MCF 10A (cell line): ENCODE data around the gene HDAC5. TPM values are rescaled to one million over a fixed set of nuclear protein-coding genes. Genes with fewer than 3 reads are reported as not detected.

Source experiments
- BruUV-seq: library from RNA; stranded (reverse); fragments of 400-500 nt; replicated peaks from 2 replicates; lab custom pipeline; 2021; lab: Mats Ljungman, UMichigan
- CTCF ChIA-PET: fragments of 300-600 bp; sonication (Branson Sonifier 250); formaldehyde crosslinking; extraction: SDS; loops from one replicate; lab custom pipeline; 2021; ENCODE audit warnings: antibody characterized with exemption, inconsistent platforms; lab: Yijun Ruan, JAX
- POLR2A ChIA-PET: fragments of 300-600, 350-650 bp; sonication (Branson Sonifier 250); formaldehyde crosslinking; extraction: SDS; loops from one replicate; lab custom pipeline; 2020; ENCODE audit warnings: antibody characterized with exemption, inconsistent platforms; lab: Yijun Ruan, JAX
- DNase-seq: peaks from one replicate; pipeline ENCODE4 v3.0.0-alpha.2; 2018; ENCODE audit not compliant: unreplicated experiment
- H3K27ac Mint-ChIP-seq: one replicate; pipeline ENCODE4 v1.8.0; 2022; ENCODE audit warnings: mild to moderate bottlenecking, low read depth, mixed read lengths; ENCODE audit not compliant: unreplicated experiment
- H3K27me3 Mint-ChIP-seq: one replicate; pipeline ENCODE4 v1.8.0; 2022; ENCODE audit warnings: mixed read lengths; ENCODE audit not compliant: insufficient read depth, unreplicated experiment
- H3K36me3 Mint-ChIP-seq: one replicate; pipeline ENCODE4 v1.8.0; 2022; ENCODE audit warnings: mild to moderate bottlenecking, moderate library complexity, mixed read lengths; ENCODE audit not compliant: insufficient read depth, unreplicated experiment
- H3K4me1 Mint-ChIP-seq: one replicate; pipeline ENCODE4 v1.8.0; 2022; ENCODE audit warnings: mixed read lengths; ENCODE audit not compliant: insufficient read depth, unreplicated experiment
- H3K4me3 Mint-ChIP-seq: one replicate; pipeline ENCODE4 v1.8.0; 2022; ENCODE audit warnings: mild to moderate bottlenecking, moderate library complexity, mixed read lengths; ENCODE audit not compliant: unreplicated experiment
- H3K9me3 Mint-ChIP-seq: one replicate; pipeline ENCODE4 v1.8.0; 2022; ENCODE audit warnings: mixed read lengths; ENCODE audit not compliant: unreplicated experiment
- CTCF ChIP-seq: fragments of 200-600 bp; IDR thresholded peaks from one replicate; pipeline ENCODE4 v1.8.0; 2022; ENCODE audit warnings: antibody characterized with exemption, mild to moderate bottlenecking; ENCODE audit not compliant: unreplicated experiment
- intact Hi-C: fragments of 100-400 bp; cut with micrococcal nuclease; formaldehyde crosslinking; loops from 2 replicates; pipeline ENCODE4 v1.14.1; 2022
- total RNA-seq: library from RNA; stranded (reverse); gene quantifications from 2 replicates; pipeline ENCODE4 v1.2.3, GENCODE V29; 2022

HDAC5 gene
- total RNA-seq, 1 experiment from 2014 or later = 12.1 TPM

DNA sequence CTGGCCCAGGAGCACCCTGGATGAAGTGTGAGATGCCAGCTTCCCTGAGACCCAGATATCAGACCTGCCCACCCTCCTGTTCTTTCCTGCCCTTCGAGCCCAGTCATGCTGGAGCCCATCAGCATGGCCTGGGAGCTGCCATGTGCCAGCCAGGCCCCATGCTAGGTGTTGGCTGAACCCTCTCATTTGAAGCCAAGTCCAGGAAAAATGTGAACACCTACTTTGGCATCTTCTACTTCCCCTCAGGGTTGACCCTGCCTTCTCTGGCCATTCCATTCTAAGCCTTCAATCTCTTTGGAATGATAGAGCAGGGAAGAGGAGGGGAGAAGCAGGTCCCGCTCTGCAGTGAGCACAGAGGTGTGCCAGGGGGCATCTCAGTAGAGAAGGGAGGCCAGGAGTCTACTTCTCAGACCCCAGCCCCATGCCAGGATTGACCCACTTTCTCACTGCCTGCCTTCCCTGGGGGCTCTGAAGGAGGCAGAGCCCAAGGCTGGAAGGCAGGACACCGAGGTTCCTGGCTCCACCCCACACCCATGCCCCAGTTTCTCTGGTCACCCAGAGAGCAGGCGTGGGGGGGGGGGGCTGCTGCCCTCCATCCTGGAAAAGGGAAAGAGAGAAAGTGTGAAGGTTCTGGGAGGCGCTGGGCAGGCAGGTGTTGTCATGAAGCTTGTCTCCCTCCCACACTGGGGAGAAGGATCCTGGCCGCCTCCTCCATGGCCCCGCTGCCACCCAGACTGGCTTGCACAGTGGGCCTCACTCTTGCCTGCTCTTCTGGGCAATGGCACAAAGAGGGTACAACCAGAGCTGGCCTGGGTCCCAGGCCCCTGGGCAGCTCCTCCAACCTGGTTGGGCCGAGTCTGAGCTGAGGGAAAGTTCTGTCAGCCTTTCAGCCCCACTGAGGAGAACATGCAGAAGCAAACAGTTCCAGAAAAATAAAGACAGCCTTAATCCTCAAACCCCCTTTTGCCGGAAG, 9.3 kb downstream of the HDAC5 start:
- H3K36me3 Mint-ChIP-seq = peaks cover 20% of the 10 kb centered on the region
- H3K27ac Mint-ChIP-seq = no peak overlapping the region
- H3K9me3 Mint-ChIP-seq = no peaks in the 10 kb centered on the region
- no TSS peak for BruUV-seq
- H3K4me1 Mint-ChIP-seq = peaks cover 6% of the 10 kb centered on the region
- ChIA-PET POLR2A (interaction anchor here (0.6 to 1.6 kb wide), 5 partner anchors 8 to 280 kb away, joined by 3 to 4 read pairs (median 3); partner anchors contain the start of gene LSM12), CTCF (interaction anchor here (0.5 to 1.3 kb wide), 6 partner anchors 26 to 236 kb away, joined by 3 to 4 read pairs (median 4); no protein-coding TSS in a partner anchor)
- intact Hi-C loops = no loop called here
- H3K27me3 Mint-ChIP-seq = no peaks in the 10 kb centered on the region
- DNase-seq = no peak
- H3K4me3 Mint-ChIP-seq = no peak overlapping the region
- no peak for TF ChIP-seq CTCF

DNA sequence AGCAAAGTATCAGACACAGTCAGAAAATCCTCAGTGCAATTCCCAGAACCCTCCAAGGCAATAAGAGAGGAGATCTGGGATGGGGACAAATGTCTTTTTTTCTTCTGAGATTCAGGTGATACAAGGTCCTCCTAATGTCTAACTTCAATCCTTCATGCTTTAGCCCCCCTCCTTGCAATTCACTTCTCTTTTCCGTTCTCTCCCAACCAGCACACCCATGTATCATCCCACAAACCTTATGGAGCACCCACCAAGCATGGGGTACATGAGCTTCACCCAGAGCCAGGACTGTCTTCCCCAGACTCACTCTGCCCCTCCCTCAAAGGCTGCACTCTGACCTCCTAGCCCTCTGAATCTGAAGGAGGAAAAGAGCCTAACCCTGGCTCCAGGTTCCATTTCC, 10.1 kb downstream of the HDAC5 start:
- POLR2A ChIA-PET = interaction anchor here (0.8 to 1.1 kb wide), 2 partner anchors 24 to 44 kb away, joined by 3 to 4 read pairs; no protein-coding TSS in a partner anchor
- CTCF ChIA-PET = interaction anchor here (0.5 to 0.7 kb wide), 2 partner anchors 90 to 233 kb away, joined by 3 read pairs; no protein-coding TSS in a partner anchor
- no peak overlapping the region for H3K4me3 Mint-ChIP-seq
- intact Hi-C loops = no loop called here
- H3K9me3 Mint-ChIP-seq = no peaks in the 10 kb centered on the region
- H3K4me1 Mint-ChIP-seq = peaks cover 6% of the 10 kb centered on the region
- TF ChIP-seq CTCF = no peak
- DNase-seq = no peak
- peaks cover 20% of the 10 kb centered on the region for H3K36me3 Mint-ChIP-seq
- H3K27ac Mint-ChIP-seq = no peak overlapping the region
- BruUV-seq = no TSS peak
- H3K27me3 Mint-ChIP-seq = no peaks in the 10 kb centered on the region

DNA sequence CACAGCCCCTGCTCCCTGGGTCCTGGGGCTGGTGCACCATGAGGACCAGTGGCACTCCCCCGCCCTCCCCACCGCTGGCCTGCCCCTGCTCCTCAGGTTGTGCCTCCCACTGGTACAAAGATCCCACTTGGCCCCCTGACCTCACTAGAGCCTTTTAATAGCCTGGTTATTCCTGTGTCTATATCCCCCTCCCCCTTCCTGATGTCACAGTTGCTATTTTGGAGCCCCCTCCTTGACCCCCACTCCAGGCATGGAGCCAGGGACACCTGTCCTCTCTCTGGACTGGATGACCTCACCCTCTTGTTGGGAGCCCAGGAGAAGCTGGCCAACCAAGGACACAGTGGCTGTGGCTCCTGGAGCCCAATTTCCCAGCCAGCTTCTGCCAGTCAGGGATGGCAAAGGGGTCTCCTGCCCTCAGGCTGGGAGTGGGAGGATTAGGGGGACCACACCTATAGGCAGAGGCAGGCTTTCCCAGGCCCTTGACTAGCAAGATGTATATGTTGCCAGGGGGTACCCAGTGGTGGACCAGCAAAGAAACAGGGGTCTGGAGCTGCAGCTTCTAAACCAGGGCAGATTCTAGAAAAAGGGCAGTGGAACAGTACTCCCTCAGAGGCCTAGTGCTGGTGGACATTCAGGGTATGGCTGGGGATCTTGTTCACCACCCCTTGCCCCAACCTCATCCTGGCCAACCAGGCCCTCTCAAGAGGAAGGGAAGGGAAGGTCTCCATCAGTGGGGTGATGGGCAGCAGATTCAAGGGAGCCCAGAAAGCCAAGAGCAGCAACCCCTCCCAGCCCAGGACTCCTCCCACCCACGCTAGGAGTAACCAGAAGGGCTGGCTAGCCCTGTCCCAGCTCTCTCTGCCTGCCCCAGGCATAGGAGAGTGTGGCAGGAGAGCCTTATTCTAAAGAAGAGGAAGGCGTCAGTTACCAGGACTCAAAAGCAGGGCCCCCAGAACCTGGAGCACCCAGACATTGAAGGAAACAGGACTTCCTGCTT, 10.9 kb downstream of the HDAC5 start:
- peaks cover 8% of the 10 kb centered on the region for H3K4me1 Mint-ChIP-seq
- POLR2A ChIA-PET = interaction anchor here (0.8 to 1.6 kb wide), 4 partner anchors 10 to 43 kb away, joined by 3 to 10 read pairs (median 4); partner anchors contain the start of gene HDAC5
- no peak overlapping the region for H3K27ac Mint-ChIP-seq

More for the DNA sequence above, 10.9 kb downstream of the HDAC5 start:
- CTCF ChIA-PET = interaction anchor here (1.4 kb wide), 1 partner anchor 57 kb away, joined by 5 read pairs; no protein-coding TSS in a partner anchor
- H3K9me3 Mint-ChIP-seq = no peaks in the 10 kb centered on the region
- DNase-seq = no peak
- TF ChIP-seq CTCF = no peak
- no peak overlapping the region for H3K4me3 Mint-ChIP-seq
- BruUV-seq = no TSS peak
- intact Hi-C loops = no loop called here
- peaks cover 20% of the 10 kb centered on the region for H3K36me3 Mint-ChIP-seq
- H3K27me3 Mint-ChIP-seq = no peaks in the 10 kb centered on the region
